Common myeloid progenitor, CD34-positive (primary cell): ENCODE data around the gene RNF144A.

Experiments
- CTCF ChIA-PET: fragments of 350-600 bp; sonication (Branson Sonifier 250); formaldehyde crosslinking; loops from one replicate; lab custom pipeline; 2021; ENCODE audit warnings: antibody characterized with exemption; lab: Charles Lee
- POLR2A ChIA-PET: fragments of 350-600 bp; sonication (Branson Sonifier 250); formaldehyde crosslinking; loops from one replicate; lab custom pipeline; 2021; ENCODE audit warnings: antibody characterized with exemption; lab: Charles Lee
- DNase-seq, 3 donors: peaks; one replicate each; pipeline versions ENCODE4 v3.0.0 to v3.0.0-alpha.2; 2013
- H3K27ac ChIP-seq, 2 experiments: 1 replicate in 1 of 2; 2 replicates in 1 of 2; pipeline ENCODE4 v1.7.0; 2013; ENCODE audit warnings: inconsistent platforms in 2 of 2, low read length in 2 of 2, mild to moderate bottlenecking in 2 of 2, low read depth in 1 of 2, moderate library complexity in 1 of 2; ENCODE audit not compliant: severe bottlenecking in 2 of 2, insufficient read depth in 1 of 2, poor library complexity in 1 of 2
- H3K27me3 ChIP-seq, 5 experiments: replicated peaks in 2 of 5; 1 replicate in 3 of 5; 2 replicates in 2 of 5; pipeline versions ENCODE4 v1.6.1 to v1.7.0; 2013; ENCODE audit warnings: low read length in 4 of 5, mild to moderate bottlenecking in 2 of 5, moderate library complexity in 2 of 5, inconsistent platforms in 1 of 5; ENCODE audit not compliant: insufficient read depth in 5 of 5, control insufficient read depth in 4 of 5
- H3K36me3 ChIP-seq, 4 experiments: 1 replicate in 2 of 4; 2 replicates in 2 of 4; pipeline versions ENCODE4 v1.6.1 to v1.7.0; 2013; ENCODE audit warnings: low read length in 3 of 4, control low read depth in 1 of 4, mild to moderate bottlenecking in 1 of 4; ENCODE audit not compliant: control insufficient read depth in 4 of 4, insufficient read depth in 4 of 4
- H3K4me1 ChIP-seq, 4 experiments: 1 replicate in 3 of 4; 2 replicates in 1 of 4; pipeline versions ENCODE4 v1.6.1 to v1.7.1; 2013; ENCODE audit warnings: low read length in 3 of 4, mild to moderate bottlenecking in 3 of 4, control low read depth in 1 of 4, inconsistent platforms in 1 of 4, moderate library complexity in 1 of 4; ENCODE audit not compliant: control insufficient read depth in 4 of 4, insufficient read depth in 4 of 4; ENCODE audit errors: control extremely low read depth in 1 of 4
- H3K4me3 ChIP-seq, 7 experiments: 1 replicate in 4 of 7; 2 replicates in 3 of 7; pipeline versions ENCODE4 v1.5.1 to v1.7.0; 2013; ENCODE audit warnings: mild to moderate bottlenecking in 7 of 7, low read length in 6 of 7, moderate library complexity in 6 of 7, inconsistent platforms in 2 of 7, low read depth in 2 of 7, control low read depth in 1 of 7; ENCODE audit not compliant: insufficient read depth in 4 of 7, control insufficient read depth in 1 of 7; ENCODE audit errors: extremely low read depth in 1 of 7
- H3K9me3 ChIP-seq, 5 experiments: 1 replicate in 4 of 5; 2 replicates in 1 of 5; pipeline versions ENCODE4 v1.6.1 to v1.7.1; 2013; ENCODE audit warnings: low read length in 4 of 5, mild to moderate bottlenecking in 2 of 5, inconsistent platforms in 1 of 5, low read depth in 1 of 5, moderate library complexity in 1 of 5; ENCODE audit not compliant: control insufficient read depth in 4 of 5, insufficient read depth in 2 of 5; ENCODE audit errors: control extremely low read depth in 1 of 5
- WGBS: methylation state at CpG from one replicate; pipeline ENCODE4 v1.1.5; 2013; ENCODE audit not compliant: insufficient coverage; 5-methylcytosine and 5-hydroxymethylcytosine counted together

RNF144A gene

GRCh38 chr2:6947929-6948676, 30.9 kb downstream of the RNF144A start:
- ChIA-PET POLR2A (no interaction called here), CTCF (interaction anchor here (0.9 to 3.2 kb wide), 3 partner anchors 12 to 50 kb away, joined by 3 to 13 read pairs (median 4); no protein-coding TSS in a partner anchor)
- 96% methylated on average over 3 of the region's 6 CpGs for WGBS

GRCh38 chr2:6948677-6949351, 31.6 kb downstream of the RNF144A start:
- Histone ChIP-seq H3K27me3 (no peaks in the 10 kb centered on the region), H3K27ac (no peak overlapping the region), H3K9me3 (no peaks in the 10 kb centered on the region), H3K4me3 (no peak overlapping the region), H3K4me1 (peaks cover 6 to 20% (median 13%) of the 10 kb centered on the region in 4 experiments), H3K36me3 (peaks cover 0 to 39% (median 13%) of the 10 kb centered on the region in 4 experiments)
- ChIA-PET POLR2A (no interaction called here), CTCF (interaction anchor here (0.9 to 3.2 kb wide), 2 partner anchors 13 kb away, joined by 3 to 13 read pairs; no protein-coding TSS in a partner anchor)
- DNase-seq, result no peak
- WGBS, result 94% methylated on average over 2 of the region's 6 CpGs

More at GRCh38 chr2:6947929-6948676, 30.9 kb downstream of the RNF144A start:
- Histone ChIP-seq H3K4me3 (no peak overlapping the region), H3K4me1 (peaks cover 6 to 20% (median 13%) of the 10 kb centered on the region in 4 experiments), H3K9me3 (no peaks in the 10 kb centered on the region), H3K27me3 (no peaks in the 10 kb centered on the region), H3K36me3 (peaks cover 4 to 46% (median 19%) of the 10 kb centered on the region in 4 experiments), H3K27ac (no peak overlapping the region)
- no peak for DNase-seq

GRCh38 chr2:6951046-6951445, 33.8 kb downstream of the RNF144A start:
- Histone ChIP-seq H3K4me3 (no peak overlapping the region), H3K27ac (no peak overlapping the region), H3K9me3 (no peaks in the 10 kb centered on the region), H3K4me1 (peaks cover 0 to 3% (median 0%) of the 10 kb centered on the region in 4 experiments), H3K27me3 (no peaks in the 10 kb centered on the region), H3K36me3 (peaks cover 0 to 29% (median 9%) of the 10 kb centered on the region in 4 experiments)
- no CpG with 5 or more reads among the region's 1 CpG for WGBS
- no peak for DNase-seq
- ChIA-PET POLR2A (no interaction called here), CTCF (no interaction called here)

GRCh38 chr2:6952101-6952500, 34.9 kb downstream of the RNF144A start:
- ChIA-PET POLR2A (no interaction called here), CTCF (interaction anchor here (1.2 kb wide), 1 partner anchor 10 kb away, joined by 3 read pairs; no protein-coding TSS in a partner anchor)
- Histone ChIP-seq H3K4me1 (peaks cover 0 to 3% (median 0%) of the 10 kb centered on the region in 4 experiments), H3K27me3 (no peaks in the 10 kb centered on the region), H3K27ac (no peak overlapping the region), H3K36me3 (peaks cover 0 to 39% (median 9%) of the 10 kb centered on the region in 4 experiments), H3K4me3 (no peak overlapping the region), H3K9me3 (no peaks in the 10 kb centered on the region)
- WGBS, result no CpG with 5 or more reads among the region's 3 CpGs
- no peak for DNase-seq

GRCh38 chr2:6954586-6954985, 37.4 kb downstream of the RNF144A start:
- ChIA-PET CTCF (interaction anchor here (0.6 to 1.0 kb wide), 2 partner anchors 20 to 59 kb away, joined by 3 to 4 read pairs; no protein-coding TSS in a partner anchor), POLR2A (no interaction called here)
- DNase-seq, result no peak
- Histone ChIP-seq H3K4me3 (no peak overlapping the region), H3K27ac (no peak overlapping the region), H3K27me3 (no peaks in the 10 kb centered on the region), H3K36me3 (peaks cover 0 to 44% (median 2%) of the 10 kb centered on the region in 4 experiments), H3K4me1 (peaks cover 0 to 3% (median 0%) of the 10 kb centered on the region in 4 experiments), H3K9me3 (no peaks in the 10 kb centered on the region)
- WGBS, result no CpG with 5 or more reads among the region's 4 CpGs

GRCh38 chr2:6955511-6956136, 38.4 kb downstream of the RNF144A start:
- ChIA-PET CTCF (no interaction called here), POLR2A (no interaction called here)
- H3K4me1 ChIP-seq, result peaks cover 0 to 5% (median 3%) of the 10 kb centered on the region in 4 experiments
- H3K36me3 ChIP-seq, result peaks cover 0 to 39% (median 2%) of the 10 kb centered on the region in 4 experiments
- no peaks in the 10 kb centered on the region for H3K27me3 ChIP-seq
- H3K4me3 ChIP-seq, result no peak overlapping the region
- no peak for DNase-seq
- no peak overlapping the region for H3K27ac ChIP-seq
- H3K9me3 ChIP-seq, result no peaks in the 10 kb centered on the region
- WGBS, result 92% methylated on average over 1 of the region's 2 CpGs
